ENCODE data around the gene PPP3CA.

Gene PPP3CA

DNA sequence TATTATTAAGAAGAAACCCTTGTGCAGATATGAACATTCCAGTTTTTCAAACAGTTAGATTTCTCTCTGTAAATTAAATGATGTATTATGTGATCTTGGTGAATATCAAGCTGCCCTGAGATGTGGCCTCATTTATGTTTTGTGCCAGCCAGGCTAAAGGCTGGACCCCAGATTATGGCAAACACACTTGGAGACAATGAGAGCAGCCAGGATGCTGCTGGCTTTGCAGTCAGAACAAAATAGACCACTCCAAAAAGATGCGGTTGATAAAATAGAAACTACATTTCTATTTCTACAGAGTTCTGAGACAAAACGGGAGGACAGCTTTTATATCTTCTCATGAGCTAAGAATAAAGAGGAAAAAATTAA, 296.5 kb downstream of the PPP3CA start:
- no peak for DNase-seq (ENCODE audit: low read depth, low spot score)
- no peaks in the 10 kb centered on the region for H3K9me3 ChIP-seq (ENCODE audit: low read depth, low read length)
- H3K36me3 ChIP-seq (ENCODE audit: insufficient read depth, low read length) = no peaks in the 10 kb centered on the region; the same call in 1 of the 2 replicates
- H3K9ac ChIP-seq (ENCODE audit: insufficient read length) = no peak overlapping the region
- TF ChIP-seq FOXP2 (optimal IDR thresholded peaks at IDR 0.05; ENCODE audit: control extremely low read depth, extremely low read length, insufficient read depth) = no peak
- no peak for TF ChIP-seq EZH2 (IDR thresholded peaks at IDR 0.05)
- no peak for TF ChIP-seq POLR2AphosphoS5 (IDR thresholded peaks at IDR 0.05; ENCODE audit: borderline replicate concordance, low read depth, low read length)
- H3K4me3 ChIP-seq = no peak overlapping the region
- no peak overlapping the region for H3K27ac ChIP-seq

DNA sequence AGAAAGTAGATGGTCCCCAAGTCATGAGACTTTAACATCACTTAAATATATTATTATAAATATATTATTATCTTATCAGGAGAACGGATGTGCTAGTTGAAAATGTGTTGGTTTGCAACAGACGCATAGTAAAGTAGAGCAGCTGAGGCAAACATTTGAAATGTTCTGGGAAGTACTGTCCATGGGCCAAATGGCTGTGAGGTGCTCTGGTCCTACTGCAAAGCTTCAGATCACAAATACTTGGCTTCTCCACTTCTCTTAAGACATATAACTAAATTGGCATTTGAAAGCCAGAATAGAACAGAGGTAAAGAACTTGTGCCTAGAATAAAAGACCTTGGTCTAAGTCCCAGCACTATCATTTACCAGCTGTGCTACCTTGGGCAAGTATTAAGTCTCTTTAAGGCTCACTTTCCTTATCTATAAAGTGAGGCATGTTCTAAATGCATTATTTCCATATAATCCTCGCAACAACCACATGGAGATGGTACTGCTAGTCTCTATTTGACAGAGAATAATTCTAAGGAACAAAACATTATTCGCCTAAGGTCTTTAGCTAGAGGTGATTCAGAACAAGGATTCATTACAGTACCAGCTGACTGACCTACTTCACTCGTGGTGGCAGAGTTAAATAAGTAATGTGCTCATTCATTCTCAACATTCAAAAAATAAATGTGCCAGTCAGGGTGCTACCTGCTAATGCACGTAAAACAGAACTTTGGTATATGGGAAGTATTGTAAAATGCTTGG, 297.1 kb downstream of the PPP3CA start:
- TF ChIP-seq EZH2 (IDR thresholded peaks at IDR 0.05) = no peak
- TF ChIP-seq FOXP2 (optimal IDR thresholded peaks at IDR 0.05; ENCODE audit: control extremely low read depth, extremely low read length, insufficient read depth) = no peak
- no peak for TF ChIP-seq POLR2AphosphoS5 (IDR thresholded peaks at IDR 0.05; ENCODE audit: borderline replicate concordance, low read depth, low read length)

DNA sequence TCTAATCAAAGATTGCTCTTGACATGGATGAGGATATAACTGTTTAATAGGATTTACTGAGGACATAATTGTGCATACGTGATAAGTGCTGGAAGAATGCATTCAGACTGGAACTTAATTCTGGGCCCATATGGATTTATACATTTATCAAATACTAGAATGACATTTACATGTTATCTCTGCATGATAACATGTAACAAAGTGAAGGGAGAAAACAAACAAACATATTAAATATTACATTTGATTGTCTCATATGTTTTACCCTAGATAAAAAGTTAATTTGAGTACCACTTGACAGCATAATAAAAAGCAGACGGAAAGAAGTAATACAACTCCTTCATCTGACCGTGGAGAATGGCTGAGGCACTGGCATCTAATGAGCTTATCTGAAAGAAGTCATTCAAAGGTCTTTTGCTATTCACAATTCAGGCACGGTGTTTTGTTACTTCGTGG, 297.8 kb downstream of the PPP3CA start:
- H3K9ac ChIP-seq (ENCODE audit: insufficient read length) = no peak overlapping the region
- no peaks in the 10 kb centered on the region for H3K9me3 ChIP-seq (ENCODE audit: low read depth, low read length)
- no peaks in the 10 kb centered on the region; the same call in 1 of the 2 replicates for H3K36me3 ChIP-seq (ENCODE audit: insufficient read depth, low read length)
- H3K27ac ChIP-seq = no peak overlapping the region
- DNase-seq (ENCODE audit: low read depth, low spot score) = no peak
- no peak for TF ChIP-seq POLR2AphosphoS5 (IDR thresholded peaks at IDR 0.05; ENCODE audit: borderline replicate concordance, low read depth, low read length)
- no peak for TF ChIP-seq EZH2 (IDR thresholded peaks at IDR 0.05)
- no peak for TF ChIP-seq FOXP2 (optimal IDR thresholded peaks at IDR 0.05; ENCODE audit: control extremely low read depth, extremely low read length, insufficient read depth)
- H3K4me3 ChIP-seq = no peak overlapping the region

More for the DNA sequence above, 297.1 kb downstream of the PPP3CA start:
- no peak overlapping the region for H3K9ac ChIP-seq (ENCODE audit: insufficient read length)
- H3K27ac ChIP-seq = no peak overlapping the region
- H3K4me3 ChIP-seq = no peak overlapping the region
- H3K9me3 ChIP-seq (ENCODE audit: low read depth, low read length) = no peaks in the 10 kb centered on the region
- H3K36me3 ChIP-seq (ENCODE audit: insufficient read depth, low read length) = no peaks in the 10 kb centered on the region; the same call in 1 of the 2 replicates
- no peak for DNase-seq (ENCODE audit: low read depth, low spot score)

DNA sequence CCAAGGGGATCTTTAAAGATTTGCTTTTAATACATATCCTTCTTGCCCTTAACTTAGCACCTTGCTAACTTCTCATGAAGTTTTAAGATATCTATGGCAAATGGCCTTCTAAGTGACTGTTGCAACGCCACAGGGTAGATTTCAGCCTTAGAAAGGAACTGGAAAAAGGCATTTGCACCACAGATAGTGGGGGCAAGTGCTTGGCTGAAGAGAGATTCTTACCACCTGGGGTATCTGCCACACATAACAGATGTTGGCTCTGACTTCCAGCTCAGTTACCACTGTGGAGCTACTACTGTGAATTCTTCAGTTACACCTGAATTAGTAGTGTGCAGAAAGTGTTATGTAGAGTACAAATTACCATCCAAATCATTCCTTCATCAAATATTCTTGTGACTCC, 302.6 kb downstream of the PPP3CA start:
- Histone ChIP-seq H3K27ac (no peak overlapping the region), H3K9ac (ENCODE audit: insufficient read length) (no peak overlapping the region), H3K9me3 (ENCODE audit: low read depth, low read length) (no peaks in the 10 kb centered on the region), H3K36me3 (ENCODE audit: insufficient read depth, low read length) (no peaks in the 10 kb centered on the region; the same call in 1 of the 2 replicates), H3K4me3 (no peak overlapping the region)
- no peak for DNase-seq (ENCODE audit: low read depth, low spot score)
- no peak for TF ChIP-seq EZH2 (IDR thresholded peaks at IDR 0.05)
- no peak for TF ChIP-seq POLR2AphosphoS5 (IDR thresholded peaks at IDR 0.05; ENCODE audit: borderline replicate concordance, low read depth, low read length)
- TF ChIP-seq FOXP2 (optimal IDR thresholded peaks at IDR 0.05; ENCODE audit: control extremely low read depth, extremely low read length, insufficient read depth) = no peak

DNA sequence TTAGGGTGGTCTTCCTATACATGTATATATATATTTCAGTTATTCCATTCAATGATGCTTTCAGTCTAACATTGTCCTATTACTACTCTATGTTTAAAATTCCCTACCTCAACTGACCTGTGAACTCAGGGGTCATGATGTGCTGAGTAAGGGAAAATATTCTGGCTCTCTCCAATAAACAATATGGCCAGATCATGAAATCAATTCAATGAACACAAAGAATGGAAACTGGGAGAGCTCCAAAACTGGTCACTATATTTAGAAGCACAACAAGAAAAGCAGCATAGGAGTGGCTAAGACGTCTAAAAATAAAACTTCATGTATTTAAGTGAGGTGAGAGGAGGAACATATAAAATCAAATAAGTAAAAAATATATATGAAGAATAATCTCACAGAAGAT, 304.5 kb downstream of the PPP3CA start:
- Histone ChIP-seq H3K27ac (no peak overlapping the region), H3K36me3 (ENCODE audit: insufficient read depth, low read length) (no peaks in the 10 kb centered on the region; the same call in 1 of the 2 replicates), H3K4me3 (no peak overlapping the region), H3K9ac (ENCODE audit: insufficient read length) (no peak overlapping the region), H3K9me3 (ENCODE audit: low read depth, low read length) (no peaks in the 10 kb centered on the region)
- no peak for TF ChIP-seq FOXP2 (optimal IDR thresholded peaks at IDR 0.05; ENCODE audit: control extremely low read depth, extremely low read length, insufficient read depth)
- TF ChIP-seq POLR2AphosphoS5 (IDR thresholded peaks at IDR 0.05; ENCODE audit: borderline replicate concordance, low read depth, low read length) = no peak
- TF ChIP-seq EZH2 (IDR thresholded peaks at IDR 0.05) = no peak
- no peak for DNase-seq (ENCODE audit: low read depth, low spot score)

DNA sequence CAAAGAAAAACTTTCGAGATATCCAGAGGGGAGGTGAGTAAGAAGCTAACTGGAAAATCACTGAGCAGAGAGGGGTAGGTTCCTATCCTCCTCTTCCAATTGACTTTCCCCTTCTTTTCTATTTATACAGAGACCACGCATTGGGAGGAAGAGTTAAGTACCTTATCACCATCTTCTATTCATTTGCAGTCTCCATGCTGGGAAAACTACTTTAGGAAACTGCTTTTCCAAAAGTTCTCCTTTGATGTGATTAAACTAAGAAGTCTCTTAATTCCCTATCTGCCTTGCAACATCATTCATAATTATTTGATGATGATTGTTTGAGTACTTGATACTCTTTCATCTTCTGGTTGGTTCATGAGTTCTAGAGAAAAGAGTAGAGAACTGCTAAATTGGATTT, 306.6 kb downstream of the PPP3CA start:
- no peak for TF ChIP-seq EZH2 (IDR thresholded peaks at IDR 0.05)

DNA sequence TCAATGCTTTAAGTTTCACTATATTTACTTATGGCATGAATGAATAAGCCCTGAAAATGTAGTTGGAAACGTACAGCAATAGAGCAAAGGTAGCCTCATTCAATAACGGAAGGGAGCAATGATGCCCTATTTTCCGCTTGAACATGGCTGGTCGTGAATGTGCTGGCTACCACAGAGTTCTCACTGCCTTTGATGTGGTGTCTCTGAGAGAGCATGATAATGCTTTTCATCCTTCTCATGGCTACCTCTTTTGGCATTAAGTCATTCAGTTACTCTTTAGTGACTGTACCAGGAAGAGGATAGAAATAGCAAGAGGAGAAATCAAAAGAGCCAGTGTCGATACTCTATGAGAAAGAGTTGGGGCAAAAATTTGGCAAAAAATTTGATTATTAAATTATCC, 308.0 kb downstream of the PPP3CA start:
- H3K27ac ChIP-seq = no peak overlapping the region
- no peak overlapping the region for H3K9ac ChIP-seq (ENCODE audit: insufficient read length)
- DNase-seq (ENCODE audit: low read depth, low spot score) = no peak
- no peak overlapping the region for H3K4me3 ChIP-seq
- no peaks in the 10 kb centered on the region for H3K9me3 ChIP-seq (ENCODE audit: low read depth, low read length)
- no peaks in the 10 kb centered on the region for H3K36me3 ChIP-seq (ENCODE audit: insufficient read depth, low read length)
- TF ChIP-seq POLR2AphosphoS5 (IDR thresholded peaks at IDR 0.05; ENCODE audit: borderline replicate concordance, low read depth, low read length) (no peak), EZH2 (IDR thresholded peaks at IDR 0.05) (no peak), FOXP2 (optimal IDR thresholded peaks at IDR 0.05; ENCODE audit: control extremely low read depth, extremely low read length, insufficient read depth) (no peak)

More for the DNA sequence above, 306.6 kb downstream of the PPP3CA start:
- H3K4me3 ChIP-seq = no peak overlapping the region
- DNase-seq (ENCODE audit: low read depth, low spot score) = no peak
- H3K27ac ChIP-seq = no peak overlapping the region
- no peaks in the 10 kb centered on the region for H3K36me3 ChIP-seq (ENCODE audit: insufficient read depth, low read length)
- no peaks in the 10 kb centered on the region for H3K9me3 ChIP-seq (ENCODE audit: low read depth, low read length)
- H3K9ac ChIP-seq (ENCODE audit: insufficient read length) = no peak overlapping the region

DNA sequence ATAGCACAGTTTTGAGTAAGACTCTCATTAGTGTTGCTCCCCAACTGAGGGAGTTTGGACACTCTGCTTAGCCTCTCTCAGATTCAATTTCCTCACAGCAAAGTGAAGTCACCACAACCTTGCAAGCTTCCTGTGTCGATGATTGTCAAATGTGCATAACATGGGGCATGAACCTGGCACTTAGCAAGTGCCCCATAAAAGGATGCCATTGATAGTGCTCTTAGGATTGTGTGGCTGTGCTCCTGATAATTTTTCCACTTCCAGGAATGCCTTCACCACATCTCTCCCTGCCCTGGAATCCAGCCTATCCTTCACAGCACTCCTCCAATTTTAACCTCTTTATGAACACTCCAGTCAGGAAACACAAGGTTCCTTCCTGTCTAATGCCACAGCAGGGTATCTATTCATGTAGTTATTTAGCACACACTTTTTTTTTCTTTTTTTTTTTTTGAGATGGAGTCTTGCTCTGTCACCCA, 309.4 kb downstream of the PPP3CA start:
- no peak overlapping the region for H3K4me3 ChIP-seq
- H3K27ac ChIP-seq = no peak overlapping the region
- H3K9ac ChIP-seq (ENCODE audit: insufficient read length) = no peak overlapping the region
- TF ChIP-seq POLR2AphosphoS5 (IDR thresholded peaks at IDR 0.05; ENCODE audit: borderline replicate concordance, low read depth, low read length) (no peak), EZH2 (IDR thresholded peaks at IDR 0.05) (no peak), FOXP2 (optimal IDR thresholded peaks at IDR 0.05; ENCODE audit: control extremely low read depth, extremely low read length, insufficient read depth) (no peak)
- DNase-seq (ENCODE audit: low read depth, low spot score) = peak; percentile 75
- H3K9me3 ChIP-seq (ENCODE audit: low read depth, low read length) = no peaks in the 10 kb centered on the region
- no peaks in the 10 kb centered on the region for H3K36me3 ChIP-seq (ENCODE audit: insufficient read depth, low read length)

DNA sequence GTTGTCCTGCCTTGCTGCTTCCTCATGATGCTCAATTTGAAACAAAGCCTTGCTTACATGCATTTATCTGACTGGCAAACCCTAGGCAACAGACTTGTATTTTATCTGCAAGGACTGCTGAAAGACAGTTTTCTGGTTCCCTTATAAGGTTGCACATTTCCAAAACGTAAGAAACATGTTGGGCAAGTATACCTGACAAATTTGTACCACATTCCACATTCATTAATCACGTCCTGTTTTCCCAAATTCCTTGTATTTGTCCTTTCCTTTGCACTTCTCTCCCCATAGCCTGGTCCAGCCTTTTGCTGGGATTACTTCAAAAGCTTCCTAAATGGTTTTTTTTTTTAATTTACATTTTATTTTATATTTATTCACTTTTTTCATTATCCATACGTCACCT, 310.1 kb downstream of the PPP3CA start:
- H3K36me3 ChIP-seq (ENCODE audit: insufficient read depth, low read length) = no peaks in the 10 kb centered on the region
- no peak for DNase-seq (ENCODE audit: low read depth, low spot score)

More for the DNA sequence above, 310.1 kb downstream of the PPP3CA start:
- Histone ChIP-seq H3K9me3 (ENCODE audit: low read depth, low read length) (no peaks in the 10 kb centered on the region), H3K27ac (no peak overlapping the region), H3K9ac (ENCODE audit: insufficient read length) (no peak overlapping the region), H3K4me3 (no peak overlapping the region)
- no peak for TF ChIP-seq POLR2AphosphoS5 (IDR thresholded peaks at IDR 0.05; ENCODE audit: borderline replicate concordance, low read depth, low read length)
- TF ChIP-seq FOXP2 (optimal IDR thresholded peaks at IDR 0.05; ENCODE audit: control extremely low read depth, extremely low read length, insufficient read depth) = no peak
- TF ChIP-seq EZH2 (IDR thresholded peaks at IDR 0.05) = no peak

Measured in SK-N-MC (cell line).